Ectodermal cell (in vitro differentiated cells): Measurements from ENCODE around the gene NOTCH1.
A peak's percentile ranks its signal among the peaks of the same experiment; 100 is the strongest.

Source experiments
- H3K27ac ChIP-seq: 2 replicates; pipeline ENCODE4 v1.7.0; 2013; ENCODE audit warnings: mild to moderate bottlenecking, low read depth, low read length; ENCODE audit not compliant: insufficient read depth, poor library complexity, severe bottlenecking
- H3K27me3 ChIP-seq: 2 replicates; pipeline ENCODE4 v1.7.0; 2013; ENCODE audit warnings: mild to moderate bottlenecking, low read length; ENCODE audit not compliant: insufficient read depth, control insufficient read depth, poor library complexity, severe bottlenecking
- H3K36me3 ChIP-seq: one replicate; pipeline ENCODE4 v1.7.0; 2013; ENCODE audit warnings: low read length; ENCODE audit not compliant: control insufficient read depth, insufficient read depth
- H3K4me1 ChIP-seq: one replicate; pipeline ENCODE4 v1.7.0; 2013; ENCODE audit warnings: low read length; ENCODE audit not compliant: control insufficient read depth, insufficient read depth
- H3K4me3 ChIP-seq: 2 replicates; pipeline ENCODE4 v1.7.0; 2013; ENCODE audit warnings: low read depth, low read length, control low read depth; ENCODE audit not compliant: insufficient read depth
- H3K9me3 ChIP-seq: 2 replicates; pipeline ENCODE4 v1.7.0; 2013; ENCODE audit warnings: mild to moderate bottlenecking, low read length, moderate library complexity; ENCODE audit not compliant: control insufficient read depth
- WGBS, 2 experiments: methylation state at CpG; one replicate each; pipeline ENCODE4 v1.1.7; 2013; ENCODE audit warnings: missing lambda C conversion rate in 2 of 2; 5-methylcytosine and 5-hydroxymethylcytosine counted together

The NOTCH1 gene

DNA sequence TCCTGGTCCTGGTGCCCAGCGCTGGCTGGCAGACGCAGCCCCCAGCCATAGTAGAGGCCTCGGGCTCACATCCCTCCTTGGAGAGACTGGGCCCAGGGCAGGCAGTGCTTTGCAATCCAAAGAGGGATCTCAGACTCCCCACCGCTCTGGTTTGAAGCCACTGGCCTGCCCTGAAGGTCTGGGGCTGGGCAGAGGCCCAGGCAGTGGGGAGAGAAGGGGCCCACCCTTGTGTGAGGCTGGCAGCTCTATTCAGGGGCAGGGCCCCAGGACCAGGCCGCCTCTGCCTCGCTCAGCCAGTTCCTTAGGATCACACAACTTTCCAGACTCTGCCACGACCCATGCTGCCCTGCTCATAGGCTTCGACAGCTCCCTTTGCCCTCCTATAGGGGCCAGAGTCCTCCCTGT is 52.3 kb downstream of the NOTCH1 start:
- 83 to 84% methylated on average over 8 of the region's 8 CpGs for WGBS, 2 experiments
- Histone ChIP-seq H3K4me1 (peaks cover 17% of the 10 kb centered on the region), H3K27me3 (no peaks in the 10 kb centered on the region), H3K36me3 (peaks cover 25% of the 10 kb centered on the region), H3K9me3 (no peaks in the 10 kb centered on the region), H3K4me3 (no peak overlapping the region), H3K27ac (peak overlapping the region; percentile 36)

DNA sequence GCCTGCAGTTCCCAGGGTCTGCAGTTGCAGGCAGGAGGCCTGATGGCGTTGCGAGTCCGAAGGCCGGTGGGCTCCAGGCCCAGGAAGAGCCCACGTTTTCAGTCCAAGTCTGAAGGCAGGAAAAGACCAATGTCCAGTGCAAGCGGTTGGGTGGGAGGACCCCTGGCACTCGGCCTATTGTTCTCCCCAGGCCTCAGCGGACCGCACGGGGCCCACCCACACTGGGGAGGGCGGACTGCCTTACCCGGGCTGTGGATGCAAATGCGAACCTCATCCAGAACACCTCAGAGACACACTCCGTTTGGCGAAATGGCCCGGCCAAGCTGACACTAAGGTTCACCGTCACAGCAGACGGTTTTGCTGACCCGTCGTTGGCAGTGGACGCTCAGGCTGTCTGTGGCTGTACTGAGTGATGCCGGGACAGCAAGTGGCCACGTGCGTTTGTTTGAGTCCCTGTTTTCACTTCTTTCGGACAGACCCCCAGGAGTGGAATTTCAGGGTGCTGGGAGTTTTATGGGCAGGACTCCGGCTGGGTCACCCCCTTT is 52.8 kb downstream of the NOTCH1 start:
- Histone ChIP-seq H3K27ac (peak overlapping the region; percentile 36), H3K27me3 (no peaks in the 10 kb centered on the region), H3K9me3 (no peaks in the 10 kb centered on the region), H3K36me3 (peaks cover 20% of the 10 kb centered on the region), H3K4me1 (peaks cover 17% of the 10 kb centered on the region), H3K4me3 (no peak overlapping the region)
- 89 to 90% methylated on average over 26 of the region's 26 CpGs for WGBS, 2 experiments

DNA sequence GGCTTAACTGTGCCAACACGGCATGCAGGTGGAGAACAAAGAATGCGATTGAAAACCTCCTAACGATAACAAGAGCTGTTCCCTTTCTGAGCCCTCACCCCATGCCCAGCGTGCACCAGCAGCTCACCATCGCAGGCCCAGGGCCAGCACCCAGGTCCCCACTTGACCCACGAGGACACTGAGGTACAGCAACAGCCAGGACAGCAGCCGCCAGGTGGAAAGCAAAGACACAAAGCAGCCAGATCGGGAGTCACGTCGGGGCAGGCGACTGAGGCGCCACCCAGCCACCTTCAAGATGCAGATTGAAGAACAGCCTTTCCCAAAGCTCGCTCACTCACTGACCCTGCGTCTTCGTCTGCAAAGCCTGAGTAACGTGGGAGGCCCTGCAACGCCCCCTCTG is 56.1 kb downstream of the NOTCH1 start:
- H3K27me3 ChIP-seq, result no peaks in the 10 kb centered on the region
- 87 to 90% methylated on average over 17 of the region's 17 CpGs for WGBS, 2 experiments

DNA sequence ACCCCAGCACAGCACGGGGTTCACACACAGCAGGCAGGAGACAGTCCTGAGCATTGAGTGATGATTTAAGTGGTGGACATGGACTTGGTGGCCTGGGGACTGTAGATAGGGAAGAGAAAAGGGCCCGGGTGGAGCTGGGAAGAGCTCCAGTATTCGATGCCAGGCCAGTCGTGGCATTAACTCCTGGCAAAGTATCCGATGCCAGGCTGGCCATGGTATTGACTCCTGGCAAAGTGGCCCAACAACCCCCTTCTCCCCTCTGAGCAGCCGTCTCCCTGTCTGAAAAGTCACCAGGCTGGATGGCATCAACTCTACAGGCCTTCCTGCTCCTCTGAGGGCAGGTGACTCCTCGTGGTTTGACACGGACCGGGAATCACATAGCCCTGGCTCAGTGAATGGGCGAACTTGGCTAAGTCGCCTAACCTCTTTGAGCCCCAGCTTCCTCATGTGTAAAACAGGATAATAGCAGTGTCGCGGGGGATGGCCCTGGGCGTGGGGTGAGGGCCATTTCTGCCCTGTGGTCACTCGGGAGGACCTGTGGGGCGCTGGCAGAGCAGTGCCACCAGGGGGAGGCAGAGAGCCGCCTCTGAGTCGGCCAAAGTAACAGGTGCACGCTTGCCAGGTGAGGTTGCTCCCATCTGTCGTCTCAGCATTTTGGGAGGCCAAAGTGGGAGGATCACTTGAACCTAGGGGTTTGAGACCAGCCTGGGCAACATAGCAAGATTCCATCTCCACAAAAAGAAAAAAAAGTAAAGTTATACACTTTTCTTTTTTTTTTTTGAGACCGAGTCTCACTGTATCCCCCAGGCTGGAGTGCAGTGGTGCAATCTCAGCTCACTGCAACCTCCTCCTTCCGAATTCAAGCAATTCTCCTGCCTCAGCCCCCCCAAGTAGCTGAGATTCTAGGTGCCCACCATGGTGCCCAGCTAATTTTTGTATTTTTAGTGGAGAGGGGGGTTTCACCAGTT is 57.3 kb downstream of the NOTCH1 start:
- WGBS, 2 experiments, result 44 to 46% methylated on average over 22 of the region's 22 CpGs
- Histone ChIP-seq H3K36me3 (no peaks in the 10 kb centered on the region), H3K27ac (no peak overlapping the region), H3K27me3 (no peaks in the 10 kb centered on the region), H3K9me3 (no peaks in the 10 kb centered on the region), H3K4me1 (peaks cover 14% of the 10 kb centered on the region), H3K4me3 (no peak overlapping the region)

More for the DNA sequence above, 56.1 kb downstream of the NOTCH1 start:
- Histone ChIP-seq H3K36me3 (peaks cover under 1% of the 10 kb centered on the region), H3K4me1 (peaks cover 17% of the 10 kb centered on the region), H3K4me3 (no peak overlapping the region), H3K27ac (no peak overlapping the region), H3K9me3 (no peaks in the 10 kb centered on the region)

DNA sequence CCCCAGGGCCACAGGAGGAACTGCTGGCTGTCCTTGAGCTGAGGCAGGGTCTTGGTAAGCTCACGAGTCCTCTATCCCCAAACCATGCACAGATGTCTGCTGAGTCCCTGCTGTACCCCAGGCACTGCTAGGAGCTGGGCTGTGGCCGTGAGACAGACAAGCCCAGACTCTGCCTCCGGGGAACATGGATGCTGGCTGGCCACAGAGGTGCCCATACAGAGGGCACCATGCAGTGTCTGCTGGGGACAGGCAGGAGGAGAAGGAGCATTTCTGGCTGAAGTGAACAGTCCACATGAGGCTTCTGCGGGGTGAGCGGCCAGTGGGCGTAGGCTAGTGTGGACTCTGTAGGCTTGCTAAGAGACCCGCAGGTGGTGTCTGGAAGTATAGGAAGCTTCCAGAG is 58.2 kb downstream of the NOTCH1 start:
- 91 to 92% methylated on average over 7 of the region's 7 CpGs for WGBS, 2 experiments

DNA sequence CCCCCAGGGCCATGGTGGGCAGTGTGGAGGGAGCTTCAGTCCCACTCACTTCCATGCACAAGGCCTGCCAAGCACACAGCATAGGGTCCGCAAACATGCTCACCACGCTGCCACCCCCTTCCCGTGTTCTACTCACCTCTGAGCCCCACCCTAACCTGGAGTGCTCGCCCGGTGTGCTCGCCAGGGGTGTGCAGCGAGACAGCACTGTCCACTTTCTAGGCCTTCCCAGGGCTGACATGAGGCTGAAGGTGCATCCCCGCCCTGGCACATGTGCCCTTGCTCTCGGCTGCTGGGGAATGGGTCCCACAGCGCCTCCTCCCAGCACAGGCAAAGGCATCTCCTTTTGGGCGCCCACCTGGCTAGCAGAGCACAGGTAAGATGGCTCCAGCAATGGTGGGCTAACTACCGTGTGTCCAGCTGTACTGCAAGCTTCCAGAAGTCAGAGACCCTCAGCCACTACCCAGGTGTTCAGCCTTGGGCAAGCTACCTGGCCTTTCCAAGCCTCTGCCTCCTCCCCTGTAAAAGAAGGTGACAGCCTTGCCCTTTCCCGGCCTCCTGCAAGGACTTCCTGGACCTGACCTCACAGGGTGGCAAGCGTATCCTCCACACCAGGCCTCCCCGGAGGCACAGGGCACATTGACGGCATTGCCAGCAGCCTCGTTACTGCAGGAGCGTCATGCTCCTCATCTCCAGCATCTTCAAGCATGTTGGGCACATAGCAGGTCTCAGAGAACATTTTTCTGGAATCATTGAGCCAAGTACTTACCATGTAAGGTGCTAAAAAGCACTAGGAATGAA is 58.8 kb downstream of the NOTCH1 start:
- WGBS, 2 experiments, result 92 to 94% methylated on average over 18 of the region's 18 CpGs
- Histone ChIP-seq H3K27me3 (no peaks in the 10 kb centered on the region), H3K4me3 (no peak overlapping the region), H3K4me1 (peaks cover 5% of the 10 kb centered on the region), H3K36me3 (no peaks in the 10 kb centered on the region), H3K27ac (no peak overlapping the region), H3K9me3 (no peaks in the 10 kb centered on the region)

More for the DNA sequence above, 58.2 kb downstream of the NOTCH1 start:
- Histone ChIP-seq H3K4me1 (peaks cover 6% of the 10 kb centered on the region), H3K27ac (no peak overlapping the region), H3K4me3 (no peak overlapping the region), H3K36me3 (no peaks in the 10 kb centered on the region), H3K9me3 (no peaks in the 10 kb centered on the region), H3K27me3 (no peaks in the 10 kb centered on the region)

DNA sequence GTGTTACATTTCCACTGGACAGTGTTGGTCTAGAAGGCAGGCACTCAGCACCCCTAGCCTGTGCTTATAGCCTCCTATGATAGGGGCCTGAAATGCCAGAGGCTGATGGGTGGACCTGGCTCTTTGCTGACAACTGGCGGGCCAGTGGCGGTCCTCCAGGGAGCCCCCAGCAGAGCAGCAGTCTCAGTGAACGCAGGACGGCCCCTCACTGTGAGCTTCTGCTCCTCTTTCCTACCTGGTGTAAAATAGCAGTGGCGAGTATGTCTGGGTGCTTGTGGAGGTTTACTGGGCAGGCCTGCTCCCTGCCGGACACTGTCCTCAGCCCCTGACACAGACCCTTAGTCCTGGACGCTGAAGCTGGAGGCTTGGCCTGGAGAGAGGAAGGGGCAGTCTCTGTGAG is 59.7 kb downstream of the NOTCH1 start:
- H3K4me1 ChIP-seq, result peaks cover 11% of the 10 kb centered on the region
- H3K4me3 ChIP-seq, result no peak overlapping the region
- no peaks in the 10 kb centered on the region for H3K9me3 ChIP-seq
- 94 to 95% methylated on average over 7 of the region's 7 CpGs for WGBS, 2 experiments
- no peaks in the 10 kb centered on the region for H3K36me3 ChIP-seq
- no peaks in the 10 kb centered on the region for H3K27me3 ChIP-seq
- H3K27ac ChIP-seq, result no peak overlapping the region

DNA sequence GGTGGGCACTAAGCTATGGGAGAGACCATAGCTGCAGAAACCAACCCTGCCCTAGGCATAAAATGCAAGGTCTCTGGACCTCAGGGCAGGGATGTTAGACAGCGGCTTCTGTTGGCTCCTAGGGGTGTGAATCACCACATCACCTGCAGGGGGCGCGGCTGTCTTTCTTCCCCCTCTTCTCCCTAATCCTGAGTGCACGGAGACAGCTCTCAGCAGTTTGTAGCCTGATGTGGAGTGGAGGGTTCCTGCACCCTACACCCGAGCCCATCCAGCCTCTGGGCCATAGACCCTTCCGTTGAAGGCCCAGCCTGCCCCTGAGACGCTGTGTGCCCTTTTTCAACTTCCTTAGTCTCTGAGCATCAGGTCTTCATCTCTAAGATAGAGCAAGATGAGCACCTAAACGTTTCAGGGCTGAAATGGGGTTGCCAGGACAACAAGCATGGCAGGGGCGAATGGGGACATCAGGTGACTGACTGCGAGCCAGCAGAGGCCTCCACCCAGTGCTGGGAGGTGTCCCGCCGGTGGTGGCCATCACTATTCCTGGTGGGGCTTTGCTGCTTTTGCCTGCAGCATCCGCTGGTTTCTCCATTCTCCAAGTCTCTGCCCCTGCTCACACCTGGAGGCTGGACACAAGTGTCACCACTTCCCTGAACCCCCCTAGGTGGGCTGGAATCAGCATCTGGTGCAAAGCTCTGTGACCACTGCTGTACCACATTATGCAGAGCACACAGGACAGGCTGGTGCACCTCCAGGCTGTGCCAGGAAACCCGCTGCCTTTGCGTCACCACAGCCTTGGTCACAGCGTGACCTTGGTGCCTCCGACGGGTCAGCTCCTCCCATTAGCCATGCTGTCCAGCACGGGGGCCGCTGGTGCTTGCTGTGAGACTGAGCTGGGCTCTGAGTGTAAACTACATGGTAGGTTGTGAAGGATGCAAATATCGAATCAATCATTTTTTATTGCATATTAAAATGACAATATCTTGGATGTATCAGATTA is 60.5 kb downstream of the NOTCH1 start:
- no peaks in the 10 kb centered on the region for H3K9me3 ChIP-seq
- 55 to 60% methylated on average over 20 to 21 of the region's 21 CpGs for WGBS, 2 experiments
- H3K27me3 ChIP-seq, result no peaks in the 10 kb centered on the region
- peaks cover 11% of the 10 kb centered on the region for H3K4me1 ChIP-seq
- no peak overlapping the region for H3K4me3 ChIP-seq
- H3K36me3 ChIP-seq, result no peaks in the 10 kb centered on the region
- H3K27ac ChIP-seq, result no peak overlapping the region
